Muscle of back (tissue), 11 donors: ENCODE measurements around the gene ADCY10. TPM values are rescaled to one million over a fixed set of nuclear protein-coding genes. Genes with fewer than 3 reads are reported as not detected.
"Not testable (repeated sequence)": the region's sequence is repeated elsewhere in the genome, so short reads cannot be mapped to it uniquely, and the experiment has no call there.

Experiments
- DNase-seq, 3 donors: peaks; one replicate each; pipeline versions ENCODE4 v3.0.0 to v3.0.0-alpha.2; 2013
- polyA plus RNA-seq, 10 donors: library from polyadenylated mRNA; unstranded; fragments of 120-200 nt; gene quantifications; one replicate each; pipeline ENCODE4 v1.2.1, GENCODE V29; 2013; ENCODE audit not compliant: insufficient read length in 10 of 10

Gene ADCY10
- polyA plus RNA-seq, 10 donors, result 0.04 to 0.37 (median 0.13) TPM; not detected in 2

DNA sequence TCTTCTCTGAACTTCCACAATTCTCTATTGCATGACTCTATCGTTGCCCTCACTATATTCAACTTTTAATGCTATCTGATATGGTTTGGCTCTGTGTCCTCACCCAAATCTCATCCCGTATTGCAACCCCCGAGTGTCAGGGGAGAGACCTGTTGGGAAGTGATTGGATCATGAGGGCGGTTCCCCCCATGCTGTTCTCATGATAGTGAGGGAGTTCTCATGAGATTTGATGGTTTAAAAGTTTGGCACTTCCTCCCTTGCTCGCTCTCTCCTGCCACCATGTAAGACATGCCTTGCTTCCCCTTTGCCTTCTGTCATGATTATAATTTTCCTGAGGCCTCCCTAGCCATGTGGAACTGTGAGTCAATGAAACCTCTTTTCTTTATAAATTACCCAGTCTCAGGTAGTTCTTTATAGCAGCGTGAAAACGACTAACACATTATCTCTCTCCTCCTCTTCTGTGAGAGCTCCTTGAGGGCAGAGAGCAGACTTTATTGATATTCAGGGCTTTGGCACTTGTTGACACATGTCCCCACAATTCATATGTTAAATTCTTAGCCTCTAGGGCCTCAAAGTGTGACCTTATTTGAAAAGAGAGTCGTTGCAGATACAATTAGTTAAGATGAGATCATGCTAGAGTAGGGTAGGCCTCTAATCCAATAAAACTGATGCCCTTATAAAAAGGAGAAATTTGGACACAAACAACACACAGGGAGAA is 52.1 kb downstream of the ADCY10 start:
- no peak for DNase-seq

GRCh38 chr1:167860231-167860923 is 53.6 kb downstream of the ADCY10 start:
- no peak for DNase-seq

- no peak for DNase-seq
These were observed 57.1 kb downstream of the ADCY10 start for GRCh38 chr1:167856711-167857418.

DNA sequence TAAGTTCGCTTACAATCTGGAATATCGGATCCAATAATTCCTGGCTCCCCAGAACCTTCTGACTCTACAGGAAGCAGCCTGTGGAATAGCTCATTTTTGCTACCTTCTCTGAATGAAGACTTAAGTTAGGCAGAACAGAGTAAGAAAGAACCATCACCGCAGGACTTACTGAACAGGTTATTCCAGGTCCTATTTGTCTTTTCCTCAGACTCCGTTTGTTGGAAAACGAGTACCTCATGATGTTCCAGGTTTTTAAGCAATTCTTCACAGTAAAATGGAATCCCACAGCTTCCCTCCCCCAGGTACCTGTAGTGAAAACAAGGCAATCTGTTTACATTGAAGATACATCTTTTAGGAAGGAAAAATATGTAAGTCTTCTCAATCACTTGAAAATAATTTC is 59.8 kb downstream of the ADCY10 start:
- no peak for DNase-seq

DNA sequence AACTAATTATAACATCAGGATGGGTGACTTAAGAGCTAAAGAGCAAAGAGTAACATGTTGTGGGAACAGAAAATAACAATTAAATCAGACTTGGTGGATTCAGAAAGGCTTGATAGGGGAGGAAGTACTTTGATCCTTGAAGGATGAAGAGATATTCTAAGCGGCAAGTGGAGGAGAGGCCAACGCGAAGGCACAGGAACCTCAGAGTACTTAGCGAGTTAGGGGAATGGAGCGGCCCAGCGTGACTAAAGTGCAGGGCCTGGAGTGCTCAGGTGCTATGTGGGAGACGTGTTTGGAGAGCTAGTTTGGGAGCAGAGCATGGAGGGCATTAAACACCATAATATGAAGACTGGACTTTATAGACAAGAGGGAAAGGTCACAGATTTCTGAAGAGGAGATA is 64.3 kb downstream of the ADCY10 start:
- DNase-seq, result no peak

- no peak for DNase-seq
These were observed 71.1 kb downstream of the ADCY10 start for GRCh38 chr1:167842872-167843271.

- DNase-seq, result no peak
These were observed 72.4 kb downstream of the ADCY10 start for GRCh38 chr1:167841530-167841929.

DNA sequence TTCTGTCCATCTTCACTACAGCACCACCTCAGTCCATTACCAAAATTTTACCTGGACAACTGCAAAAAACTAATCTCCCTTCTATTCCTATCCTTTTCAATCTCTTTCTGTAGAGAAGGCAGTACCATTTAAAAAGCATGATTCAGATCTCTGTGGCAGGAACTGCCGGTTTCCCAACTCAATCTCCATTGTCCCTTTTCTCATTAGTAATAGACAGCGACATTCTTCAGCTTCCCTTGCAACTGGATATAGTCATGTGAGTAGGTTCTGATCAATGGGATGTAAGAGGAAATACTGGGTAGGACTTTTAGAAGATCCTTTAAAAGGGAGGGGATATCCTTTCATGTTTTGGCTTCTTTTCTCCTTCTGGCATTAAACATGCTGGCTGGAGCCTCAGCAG is 74.9 kb downstream of the ADCY10 start:
- DNase-seq, result no peak

DNA sequence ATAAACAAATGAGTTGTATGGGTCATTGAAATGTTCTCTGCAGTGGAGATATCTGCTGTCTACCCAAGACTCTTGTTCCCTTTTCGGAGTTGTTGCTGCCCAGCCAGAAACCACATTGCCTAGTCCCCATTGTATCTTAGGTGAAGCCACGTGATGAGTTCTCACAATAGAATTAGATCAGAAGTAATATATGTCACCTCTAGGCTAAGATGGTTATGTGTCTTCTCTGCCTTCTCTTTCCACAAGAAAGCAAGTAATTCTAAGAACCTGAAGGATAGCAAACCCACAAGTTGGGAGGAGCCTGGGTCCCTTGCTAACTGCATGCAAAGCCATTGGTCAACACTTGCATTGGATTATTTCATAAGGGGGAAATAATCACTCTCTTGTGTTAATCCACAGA is 76.6 kb downstream of the ADCY10 start:
- no peak for DNase-seq

DNA sequence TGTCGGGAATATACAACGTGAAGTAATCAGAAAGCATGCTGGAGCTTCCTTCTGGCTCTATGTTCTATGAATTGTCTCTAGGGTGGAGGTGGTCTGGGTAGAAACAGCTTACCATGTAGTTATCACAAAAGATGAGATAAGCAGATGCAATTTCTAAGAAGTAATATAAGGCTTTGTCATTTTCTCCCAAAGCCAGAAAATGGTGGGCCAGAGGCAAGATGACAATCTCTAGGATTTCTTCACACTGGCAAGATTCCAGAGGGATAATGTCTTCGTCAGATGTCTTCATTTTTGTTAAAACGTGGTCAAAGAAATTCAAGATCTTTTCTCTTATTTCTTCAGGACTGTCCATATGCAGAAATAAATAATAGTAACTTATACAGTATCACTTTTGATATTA is 77.7 kb downstream of the ADCY10 start:
- no peak for DNase-seq

DNA sequence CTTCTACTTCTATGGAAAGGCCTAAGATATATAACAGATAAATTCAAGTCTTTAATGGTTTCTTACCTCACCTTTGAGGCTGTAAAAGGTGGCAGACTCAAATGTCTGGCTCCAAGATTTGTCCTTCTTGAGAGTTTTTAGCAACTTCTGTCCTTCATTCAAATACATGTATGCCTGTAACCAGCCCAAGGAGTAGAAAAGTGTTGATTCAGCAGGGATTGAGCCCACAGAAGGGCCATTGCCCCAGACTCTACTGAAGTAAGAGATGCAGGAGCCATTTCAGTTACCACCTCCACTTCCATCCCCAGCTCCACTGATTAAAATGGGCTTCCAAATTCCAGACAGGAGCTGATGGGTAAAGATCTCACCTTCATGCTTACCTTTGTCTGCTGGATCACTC is 80.0 kb downstream of the ADCY10 start:
- no peak for DNase-seq

DNA sequence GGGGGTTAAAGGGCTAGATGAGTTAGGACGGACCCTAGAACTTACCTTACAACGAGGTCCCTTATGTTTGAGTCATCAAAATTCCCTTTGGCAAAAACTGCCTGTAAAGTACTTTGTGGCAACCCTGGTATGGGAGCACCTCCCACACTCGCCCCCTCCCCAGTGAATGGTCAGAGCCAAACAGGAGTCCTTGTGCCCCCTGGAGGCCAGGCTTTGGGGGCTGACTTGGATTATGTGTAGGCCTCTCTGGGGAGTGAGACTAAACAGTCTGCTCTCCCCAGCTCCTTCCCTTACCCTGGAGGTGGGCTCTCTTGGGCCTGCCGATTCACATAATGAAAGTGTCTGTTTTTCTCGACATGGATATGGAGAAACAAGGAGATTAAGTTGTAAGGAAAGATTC is 81.2 kb downstream of the ADCY10 start:
- DNase-seq, result no peak

- DNase-seq, result not testable (repeated sequence)
These were observed 83.3 kb downstream of the ADCY10 start for GRCh38 chr1:167830668-167831067.

- DNase-seq, result no peak
These were observed 84.1 kb downstream of the ADCY10 start for GRCh38 chr1:167829868-167830267.

- no peak for DNase-seq
These were observed 87.8 kb downstream of the ADCY10 start for GRCh38 chr1:167826127-167826526.

DNA sequence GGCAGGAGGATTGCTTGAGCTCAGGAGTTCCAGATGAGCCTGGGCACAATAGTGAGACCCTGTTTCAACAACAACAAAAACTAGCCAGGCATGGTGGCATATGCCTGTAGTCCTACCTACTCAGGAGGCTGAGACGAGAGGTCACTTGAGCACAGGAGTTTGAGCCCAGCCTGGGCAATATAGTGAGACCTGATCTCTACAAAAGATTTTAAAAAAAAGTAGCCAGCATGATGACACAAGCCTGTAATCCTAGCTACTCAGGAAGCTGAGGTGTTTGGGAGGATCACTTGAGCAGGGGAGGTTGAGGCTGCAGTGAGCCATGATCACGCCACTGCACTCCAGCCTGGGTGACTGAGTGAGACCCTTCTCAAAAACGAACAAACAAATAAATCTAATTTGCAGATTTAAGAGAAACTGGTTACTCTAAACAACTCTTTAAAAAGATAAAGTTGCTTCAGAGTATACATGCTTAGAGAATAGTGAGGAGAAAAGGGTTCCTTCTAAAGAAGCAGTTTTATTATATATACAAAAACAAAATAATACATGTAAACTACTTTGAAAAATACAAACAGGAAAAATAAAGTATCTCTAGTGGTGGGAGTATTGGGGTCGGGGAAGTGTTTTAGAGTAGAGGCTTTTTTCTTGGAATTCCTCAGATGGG is 88.4 kb downstream of the ADCY10 start:
- no peak for DNase-seq

DNA sequence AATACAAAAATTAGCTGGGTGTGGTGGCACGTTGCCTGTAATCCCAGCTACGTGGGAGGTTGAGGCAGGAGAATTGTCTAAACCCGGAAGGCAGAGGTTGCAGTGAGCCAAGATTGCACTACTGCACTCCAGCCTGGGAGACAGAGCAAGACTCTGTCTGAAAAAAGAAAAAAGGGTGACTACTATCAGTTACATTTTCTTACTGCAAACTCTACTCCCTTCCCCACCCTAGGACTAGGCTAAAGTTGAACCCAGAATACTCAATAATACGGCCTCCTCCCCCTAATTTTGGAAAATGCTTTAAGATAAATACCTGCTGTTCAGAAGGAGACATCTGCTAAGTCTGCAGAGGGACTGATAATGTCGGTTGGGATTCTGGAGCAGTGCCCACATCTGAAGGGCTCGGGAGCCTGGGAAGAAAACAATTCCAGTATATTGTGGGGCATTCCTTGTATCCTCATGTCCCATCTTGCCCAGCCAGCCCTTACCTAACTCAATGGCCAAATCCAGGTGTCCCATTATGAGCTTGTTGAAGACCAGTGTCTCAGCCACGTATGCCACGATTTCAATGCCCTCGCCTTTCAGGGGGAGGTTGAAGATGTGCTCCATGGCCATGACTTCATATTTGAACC is 89.7 kb downstream of the ADCY10 start:
- no peak for DNase-seq

DNA sequence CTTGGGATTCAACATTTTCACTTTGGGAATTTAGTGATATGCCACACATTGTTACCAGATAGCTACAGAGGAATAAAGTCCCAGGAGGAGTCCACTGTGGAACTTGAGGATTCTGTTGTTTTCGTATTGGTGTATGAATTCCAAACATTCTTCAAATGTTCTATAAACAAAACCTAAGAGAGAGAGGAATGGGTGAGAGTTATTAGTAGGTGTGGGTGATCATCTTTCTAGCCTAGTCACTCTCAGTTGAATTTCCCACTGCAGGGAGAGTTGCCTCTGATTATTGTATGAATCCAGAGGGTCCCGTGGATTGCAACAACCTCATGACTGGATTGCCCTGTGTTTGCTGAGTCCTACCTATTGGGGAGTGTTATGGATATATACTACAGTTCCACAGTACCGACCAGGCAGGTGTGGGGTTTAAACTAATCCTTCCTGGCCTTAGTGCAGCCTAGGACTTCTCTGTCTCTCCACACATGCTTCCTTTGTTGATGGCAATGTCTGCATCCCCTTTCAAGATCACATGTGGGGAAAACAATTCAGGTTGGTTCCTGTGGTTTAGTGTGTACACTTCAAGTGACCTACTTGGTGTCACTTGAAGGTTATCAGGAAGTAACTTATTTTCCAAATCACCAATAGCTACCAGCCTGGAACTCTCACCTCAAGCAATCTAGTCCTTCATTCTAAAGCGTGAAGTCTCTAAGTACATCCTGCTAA is 91.8 kb downstream of the ADCY10 start:
- DNase-seq, result no peak

- DNase-seq, result no peak
These were observed 92.6 kb downstream of the ADCY10 start for GRCh38 chr1:167821356-167821685.

- no peak for DNase-seq
These were observed 93.1 kb downstream of the ADCY10 start for GRCh38 chr1:167820684-167821355.
